A172 (cell line): ENCODE measurements around the gene MYF5. TPM values are rescaled to one million over a fixed set of nuclear protein-coding genes. Genes with fewer than 3 reads are reported as not detected.

Experiments
- DNase-seq: peaks from one replicate; pipeline ENCODE4 v3.0.0-alpha.2; 2015; ENCODE audit warnings: low spot score
- total RNA-seq: library from RNA; depleted of rRNA; stranded (reverse); fragments of >200 nt; shearing (Covaris generic); gene quantifications from 2 replicates; pipeline ENCODE4 v1.2.3, GENCODE V29; 2014

Gene MYF5
- total RNA-seq, 1 experiment from 2014 or later = not detected

GRCh38 chr12:80707830-80708258 is 8.9 kb upstream of the MYF5 start:
- DNase-seq = no peak

- no peak for DNase-seq
Measured at GRCh38 chr12:80708259-80708974, 8.3 kb upstream of the MYF5 start.

- no peak for DNase-seq
Measured at GRCh38 chr12:80708975-80709328, 7.8 kb upstream of the MYF5 start.

GRCh38 chr12:80709811-80710726 is 6.6 kb upstream of the MYF5 start:
- no peak for DNase-seq

- DNase-seq = no peak
Measured at GRCh38 chr12:80710727-80711449, 5.8 kb upstream of the MYF5 start.

GRCh38 chr12:80711866-80712265 is 4.8 kb upstream of the MYF5 start:
- DNase-seq = no peak

GRCh38 chr12:80712866-80713265 is 3.8 kb upstream of the MYF5 start:
- DNase-seq = no peak

GRCh38 chr12:80713419-80713818 is 3.3 kb upstream of the MYF5 start:
- DNase-seq = no peak

- DNase-seq = no peak
Measured at GRCh38 chr12:80714055-80714454, 2.7 kb upstream of the MYF5 start.

- no peak for DNase-seq
Measured at GRCh38 chr12:80714846-80715245, 1.9 kb upstream of the MYF5 start.

- DNase-seq = no peak
Measured at GRCh38 chr12:80715713-80716249, 931 bp upstream of the MYF5 start.

- DNase-seq = no peak
Measured at GRCh38 chr12:80717856-80718255, 1.1 kb downstream of the MYF5 start.

GRCh38 chr12:80720516-80720915 is 3.8 kb downstream of the MYF5 start:
- DNase-seq = no peak

GRCh38 chr12:80721326-80721725 is 4.6 kb downstream of the MYF5 start:
- no peak for DNase-seq

GRCh38 chr12:80745851-80746505 is 29.3 kb downstream of the MYF5 start:
- no peak for DNase-seq

GRCh38 chr12:80747800-80748199 is 31.1 kb downstream of the MYF5 start:
- no peak for DNase-seq

- no peak for DNase-seq
Measured at GRCh38 chr12:80749456-80749855, 32.7 kb downstream of the MYF5 start.

- no peak for DNase-seq
Measured at GRCh38 chr12:80752464-80752863, 35.8 kb downstream of the MYF5 start.

- no peak for DNase-seq
Measured at GRCh38 chr12:80754274-80754673, 37.6 kb downstream of the MYF5 start.

- no peak for DNase-seq
Measured at GRCh38 chr12:80756875-80757274, 40.2 kb downstream of the MYF5 start.

- DNase-seq = no peak
Measured at GRCh38 chr12:80761838-80762237, 45.1 kb downstream of the MYF5 start.

- DNase-seq = peak; percentile 19
Measured at GRCh38 chr12:80763874-80764273, 47.2 kb downstream of the MYF5 start.
